Measurements from ENCODE around the gene LANCL2.

LANCL2 gene

GRCh38 chr7:55478700-55479099 lies 113.6 kb downstream of the LANCL2 start:
- Histone ChIP-seq H3K4me3 (ENCODE audit: control insufficient read depth in 1 of 7, extremely low read depth in 1 of 7, insufficient read depth in 4 of 7, low read depth in 2 of 7, low read length in 6 of 7) (no peak overlapping the region), H3K9me3 (ENCODE audit: control extremely low read depth in 1 of 5, control insufficient read depth in 4 of 5, insufficient read depth in 2 of 5, low read depth in 1 of 5, low read length in 4 of 5) (no peaks in the 10 kb centered on the region), H3K36me3 (ENCODE audit: control insufficient read depth in 4 of 4, insufficient read depth in 4 of 4, low read length in 3 of 4) (peaks cover 0 to 10% (median 8%) of the 10 kb centered on the region in 4 experiments), H3K27ac (ENCODE audit: insufficient read depth in 1 of 2, low read depth in 1 of 2, low read length in 2 of 2, poor library complexity in 1 of 2, severe bottlenecking in 2 of 2) (no peak overlapping the region), H3K4me1 (ENCODE audit: control extremely low read depth in 1 of 4, control insufficient read depth in 4 of 4, insufficient read depth in 4 of 4, low read length in 3 of 4) (no peaks in the 10 kb centered on the region), H3K27me3 (replicated peaks in 2 of 5; ENCODE audit: control insufficient read depth in 4 of 5, insufficient read depth in 5 of 5, low read length in 4 of 5) (no peaks in the 10 kb centered on the region)
- ChIA-PET POLR2A (no interaction called here), CTCF (interaction anchor here (1.3 kb wide), 1 partner anchor 34 kb away, joined by 4 read pairs; no protein-coding TSS in a partner anchor)
- no peak for DNase-seq
- 82% methylated on average over 4 of the region's 6 CpGs for WGBS (ENCODE audit: insufficient coverage)

DNA sequence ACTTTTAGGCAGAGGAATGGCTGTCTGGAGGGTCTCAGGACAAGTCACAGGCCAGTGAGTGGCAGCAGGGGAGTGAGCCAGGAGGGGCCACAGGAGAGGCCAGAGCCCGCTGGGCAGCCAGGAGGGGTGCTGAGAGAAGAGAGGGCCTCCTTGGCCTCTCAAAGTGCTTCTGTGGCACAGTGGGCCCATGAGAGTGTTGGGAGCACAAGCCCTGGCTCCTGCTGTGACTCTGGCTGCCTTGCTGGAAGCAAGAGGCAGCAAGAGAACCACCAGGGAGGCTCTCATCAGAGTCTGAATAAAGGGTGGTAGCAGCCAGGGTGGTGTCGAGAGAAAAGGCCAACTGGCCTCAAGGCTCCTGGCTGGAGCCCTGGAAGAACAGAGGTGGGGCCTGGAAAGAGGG lies 116.0 kb downstream of the LANCL2 start:
- H3K4me1 ChIP-seq (ENCODE audit: control extremely low read depth in 1 of 4, control insufficient read depth in 4 of 4, insufficient read depth in 4 of 4, low read length in 3 of 4), result no peaks in the 10 kb centered on the region
- H3K27ac ChIP-seq (ENCODE audit: insufficient read depth in 1 of 2, low read depth in 1 of 2, low read length in 2 of 2, poor library complexity in 1 of 2, severe bottlenecking in 2 of 2), result no peak overlapping the region
- whole genome bisulfite sequencing (ENCODE audit: insufficient coverage), result 100% methylated on average over 2 of the region's 2 CpGs
- no peaks in the 10 kb centered on the region for H3K9me3 ChIP-seq (ENCODE audit: control extremely low read depth in 1 of 5, control insufficient read depth in 4 of 5, insufficient read depth in 2 of 5, low read depth in 1 of 5, low read length in 4 of 5)
- no peaks in the 10 kb centered on the region for H3K27me3 ChIP-seq (replicated peaks in 2 of 5; ENCODE audit: control insufficient read depth in 4 of 5, insufficient read depth in 5 of 5, low read length in 4 of 5)
- no peak for DNase-seq
- H3K36me3 ChIP-seq (ENCODE audit: control insufficient read depth in 4 of 4, insufficient read depth in 4 of 4, low read length in 3 of 4), result peaks cover 0 to 11% (median 8%) of the 10 kb centered on the region in 4 experiments
- CTCF ChIA-PET, result no interaction called here
- POLR2A ChIA-PET, result no interaction called here
- no peak overlapping the region for H3K4me3 ChIP-seq (ENCODE audit: control insufficient read depth in 1 of 7, extremely low read depth in 1 of 7, insufficient read depth in 4 of 7, low read depth in 2 of 7, low read length in 6 of 7)

GRCh38 chr7:55483046-55483445 lies 117.9 kb downstream of the LANCL2 start:
- H3K27me3 ChIP-seq (replicated peaks in 2 of 5; ENCODE audit: control insufficient read depth in 4 of 5, insufficient read depth in 5 of 5, low read length in 4 of 5), result no peaks in the 10 kb centered on the region
- H3K4me3 ChIP-seq (ENCODE audit: control insufficient read depth in 1 of 7, extremely low read depth in 1 of 7, insufficient read depth in 4 of 7, low read depth in 2 of 7, low read length in 6 of 7), result no peak overlapping the region
- CTCF ChIA-PET, result no interaction called here
- peaks cover 0 to 2% (median 0%) of the 10 kb centered on the region in 4 experiments for H3K4me1 ChIP-seq (ENCODE audit: control extremely low read depth in 1 of 4, control insufficient read depth in 4 of 4, insufficient read depth in 4 of 4, low read length in 3 of 4)
- H3K9me3 ChIP-seq (ENCODE audit: control extremely low read depth in 1 of 5, control insufficient read depth in 4 of 5, insufficient read depth in 2 of 5, low read depth in 1 of 5, low read length in 4 of 5), result no peaks in the 10 kb centered on the region
- peaks cover 0 to 17% (median 4%) of the 10 kb centered on the region in 4 experiments for H3K36me3 ChIP-seq (ENCODE audit: control insufficient read depth in 4 of 4, insufficient read depth in 4 of 4, low read length in 3 of 4)
- H3K27ac ChIP-seq (ENCODE audit: insufficient read depth in 1 of 2, low read depth in 1 of 2, low read length in 2 of 2, poor library complexity in 1 of 2, severe bottlenecking in 2 of 2), result no peak overlapping the region
- no peak for DNase-seq
- whole genome bisulfite sequencing (ENCODE audit: insufficient coverage), result 100% methylated on average over 5 of the region's 6 CpGs
- POLR2A ChIA-PET, result no interaction called here

Measured in common myeloid progenitor, CD34-positive (primary cell).